Neural progenitor cell (in vitro differentiated cells): Measurements from ENCODE around the gene TIMP2.

Source experiments
- CTCF ChIP-seq: fragments of 200-600 bp; sonication (generic); IDR thresholded peaks from 2 replicates; pipeline ENCODE4 v1.5.1; 2017; ENCODE audit warnings: antibody characterized with exemption, mild to moderate bottlenecking
- EZH2 ChIP-seq: fragments of 200-600 bp; sonication (generic); IDR thresholded peaks from 2 replicates; pipeline ENCODE4 v1.6.1; 2017; ENCODE audit warnings: antibody characterized with exemption, mild to moderate bottlenecking, moderate library complexity

GRCh38 chr17:78805301-78805700 is 119.9 kb downstream of the TIMP2 start:
- TF ChIP-seq CTCF (no peak), EZH2 (no peak)
